Suprapubic skin (tissue), 4 donors: ENCODE measurements around the gene C9orf85. TPM values are rescaled to one million over a fixed set of nuclear protein-coding genes. Genes with fewer than 3 reads are reported as not detected.

Experiments used
- DNase-seq, 2 donors: peaks; one replicate each; pipeline ENCODE4 v3.0.0-alpha.2; 2019; ENCODE audit warnings: low spot score in 2 of 2
- H3K27ac ChIP-seq: fragments of 200-600 bp; sonication (generic); one replicate; pipeline ENCODE4 v1.5.1; 2019
- H3K27me3 ChIP-seq: fragments of 200-600 bp; sonication (generic); one replicate; pipeline ENCODE4 v1.5.1; 2019
- H3K36me3 ChIP-seq: fragments of 200-600 bp; sonication (generic); one replicate; pipeline ENCODE4 v1.5.1; 2019
- H3K4me1 ChIP-seq: fragments of 200-600 bp; sonication (generic); one replicate; pipeline ENCODE4 v1.5.1; 2019
- H3K4me3 ChIP-seq: fragments of 200-600 bp; sonication (generic); one replicate; pipeline ENCODE4 v1.5.1; 2019; ENCODE audit warnings: mild to moderate bottlenecking
- H3K9me3 ChIP-seq: fragments of 200-600 bp; sonication (generic); one replicate; pipeline ENCODE4 v1.5.1; 2019
- CTCF ChIP-seq, 2 donors: fragments of 200-600 bp in 1 of 2; fragments of 450-650 bp in 1 of 2; sonication (generic) in 1 of 2; IDR thresholded peaks; one replicate each; pipeline ENCODE4 v1.5.1; 2016 to 2019; ENCODE audit warnings: antibody characterized with exemption in 2 of 2, mild to moderate bottlenecking in 1 of 2, moderate library complexity in 1 of 2
- EP300 ChIP-seq: sonication (generic); formaldehyde crosslinking; IDR thresholded peaks from one replicate; pipeline ENCODE4 v1.6.1; 2017; ENCODE audit warnings: antibody characterized with exemption
- POLR2A ChIP-seq, 2 donors: fragments of 450-650 bp; IDR thresholded peaks; one replicate each; pipeline ENCODE4 v1.6.1; 2017; ENCODE audit warnings: antibody characterized with exemption in 2 of 2, mild to moderate bottlenecking in 2 of 2, moderate library complexity in 2 of 2
- POLR2AphosphoS5 ChIP-seq, 3 donors: sonication (generic); formaldehyde crosslinking; IDR thresholded peaks; one replicate each; pipeline ENCODE4 v1.6.1; 2017; ENCODE audit warnings: antibody characterized with exemption in 3 of 3
- WGBS: methylation state at CpG from one replicate; pipeline ENCODE4 v1.1.5; 2018; 5-methylcytosine and 5-hydroxymethylcytosine counted together
- total RNA-seq, 4 donors: library from RNA; depleted of rRNA; stranded (reverse); fragments of >200 nt; gene quantifications; one replicate each; pipeline ENCODE4 v1.1.0, GENCODE V29; 2016

Gene C9orf85
- total RNA-seq, 4 donors from 2014 or later = 13.1 to 18.9 (median 16.4) TPM

- Histone ChIP-seq H3K4me3 (no peak overlapping the region), H3K27ac (no peak overlapping the region), H3K36me3 (no peaks in the 10 kb centered on the region), H3K27me3 (no peaks in the 10 kb centered on the region), H3K4me1 (no peaks in the 10 kb centered on the region), H3K9me3 (peaks cover 13% of the 10 kb centered on the region)
- no peak for DNase-seq
- 95% methylated on average over 10 of the region's 10 CpGs for WGBS
- TF ChIP-seq POLR2A (IDR thresholded peaks at IDR 0.05) (no peak), CTCF (IDR thresholded peaks at IDR 0.05) (no peak), EP300 (no peak)
These were observed 24.9 kb upstream of the C9orf85 start for GRCh38 chr9:71886541-71886940.

- 67% methylated on average over 1 of the region's 1 CpG for WGBS
These were observed 24.1 kb upstream of the C9orf85 start for GRCh38 chr9:71887362-71887761.

GRCh38 chr9:71890042-71890679 is 21.3 kb upstream of the C9orf85 start:
- H3K9me3 ChIP-seq = no peaks in the 10 kb centered on the region
- WGBS = 90% methylated on average over 3 of the region's 3 CpGs

More at GRCh38 chr9:71887362-71887761, 24.1 kb upstream of the C9orf85 start:
- H3K4me3 ChIP-seq = no peak overlapping the region
- H3K27me3 ChIP-seq = no peaks in the 10 kb centered on the region
- DNase-seq = no peak
- no peaks in the 10 kb centered on the region for H3K36me3 ChIP-seq
- no peaks in the 10 kb centered on the region for H3K4me1 ChIP-seq
- no peak overlapping the region for H3K27ac ChIP-seq
- no peak for TF ChIP-seq EP300
- TF ChIP-seq CTCF (IDR thresholded peaks at IDR 0.05) = no peak
- no peak for TF ChIP-seq POLR2AphosphoS5 (IDR thresholded peaks at IDR 0.05)
- no peak for TF ChIP-seq POLR2A (IDR thresholded peaks at IDR 0.05)
- peaks cover 13% of the 10 kb centered on the region for H3K9me3 ChIP-seq

GRCh38 chr9:71891557-71892189 is 19.8 kb upstream of the C9orf85 start:
- Histone ChIP-seq H3K27ac (no peak overlapping the region), H3K36me3 (no peaks in the 10 kb centered on the region), H3K9me3 (no peaks in the 10 kb centered on the region), H3K4me1 (peaks cover 15% of the 10 kb centered on the region), H3K27me3 (no peaks in the 10 kb centered on the region), H3K4me3 (no peak overlapping the region)
- TF ChIP-seq EP300 (no peak), CTCF (IDR thresholded peaks at IDR 0.05) (no peak), POLR2A (IDR thresholded peaks at IDR 0.05) (no peak), POLR2AphosphoS5 (IDR thresholded peaks at IDR 0.05) (no peak)
- no peak for DNase-seq
- 94% methylated on average over 4 of the region's 4 CpGs for WGBS

More at GRCh38 chr9:71890042-71890679, 21.3 kb upstream of the C9orf85 start:
- DNase-seq = no peak
- TF ChIP-seq CTCF (IDR thresholded peaks at IDR 0.05) (no peak), EP300 (no peak), POLR2AphosphoS5 (IDR thresholded peaks at IDR 0.05) (no peak), POLR2A (IDR thresholded peaks at IDR 0.05) (no peak)
- no peak overlapping the region for H3K4me3 ChIP-seq
- H3K27me3 ChIP-seq = no peaks in the 10 kb centered on the region
- no peaks in the 10 kb centered on the region for H3K36me3 ChIP-seq
- no peak overlapping the region for H3K27ac ChIP-seq
- H3K4me1 ChIP-seq = peaks cover 7% of the 10 kb centered on the region

GRCh38 chr9:71895117-71895516 is 16.3 kb upstream of the C9orf85 start:
- no peak for DNase-seq
- TF ChIP-seq POLR2A (IDR thresholded peaks at IDR 0.05) (no peak), EP300 (no peak), CTCF (IDR thresholded peaks at IDR 0.05) (no peak), POLR2AphosphoS5 (IDR thresholded peaks at IDR 0.05) (no peak)
- no peak overlapping the region for H3K27ac ChIP-seq
- no peak overlapping the region for H3K4me3 ChIP-seq
- H3K4me1 ChIP-seq = peaks cover 27% of the 10 kb centered on the region
- no peaks in the 10 kb centered on the region for H3K27me3 ChIP-seq
- no peaks in the 10 kb centered on the region for H3K36me3 ChIP-seq
- no peaks in the 10 kb centered on the region for H3K9me3 ChIP-seq
